Measurements from ENCODE around the gene ALG14.
"Not testable (repeated sequence)": the region's sequence is repeated elsewhere in the genome, so short reads cannot be mapped to it uniquely, and the experiment has no call there.

The ALG14 gene

DNA sequence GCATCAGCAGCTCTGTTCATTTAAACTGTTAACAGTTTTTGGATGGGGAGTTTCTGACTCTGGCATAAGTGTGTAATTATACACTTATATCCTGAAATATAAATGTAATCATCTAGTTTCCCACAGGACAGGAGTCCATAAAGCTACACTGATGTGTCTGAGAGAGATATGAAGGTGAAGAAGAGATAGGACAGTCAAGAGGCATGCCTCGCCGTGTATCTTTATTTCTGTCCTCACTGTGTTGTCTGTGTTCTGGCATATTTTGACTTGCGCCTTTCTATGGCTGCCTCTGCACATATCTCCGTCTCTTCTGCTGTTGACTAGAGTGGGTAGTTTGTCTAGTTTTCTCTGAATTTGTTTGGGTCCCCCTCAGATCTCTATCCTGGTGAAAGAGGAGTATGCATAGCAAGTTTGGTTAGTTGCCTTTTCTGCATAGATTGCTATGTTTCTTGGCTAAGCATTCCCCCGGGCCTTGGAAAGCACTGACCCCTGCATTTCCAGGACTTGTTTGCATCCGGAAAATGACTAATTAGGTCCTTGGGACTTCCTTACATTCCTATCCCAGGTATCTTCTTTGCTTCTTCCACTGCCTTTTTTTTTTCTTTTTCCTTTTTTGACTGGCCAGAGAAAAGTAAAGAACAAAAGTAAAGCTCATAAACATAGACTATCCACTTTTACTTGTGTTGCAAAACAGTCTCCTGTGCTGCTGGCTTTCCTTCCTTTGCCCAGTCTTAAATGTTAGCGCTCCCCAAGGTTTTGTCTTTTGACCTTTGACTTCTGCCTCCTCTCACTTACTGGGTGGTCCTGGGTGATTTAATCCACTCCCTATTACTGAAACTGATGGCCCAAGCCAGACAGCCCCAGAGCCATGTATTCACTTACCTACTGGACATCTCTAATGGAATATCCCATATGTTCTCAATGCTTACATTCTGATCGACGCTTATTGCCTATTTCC lies 118.2 kb downstream of the ALG14 start:
- no peaks in the 10 kb centered on the region for H3K36me3 Mint-ChIP-seq
- no peaks in the 10 kb centered on the region for H3K9me3 Mint-ChIP-seq
- H3K27ac Mint-ChIP-seq: no peak overlapping the region
- H3K4me1 Mint-ChIP-seq: no peaks in the 10 kb centered on the region
- H3K27me3 Mint-ChIP-seq: no peaks in the 10 kb centered on the region
- H3K4me3 Mint-ChIP-seq: no peak overlapping the region
- no peak for ATAC-seq

GRCh38 chr1:94953746-94954145 lies 119.0 kb downstream of the ALG14 start:
- no peak overlapping the region for H3K27ac Mint-ChIP-seq
- no peaks in the 10 kb centered on the region for H3K36me3 Mint-ChIP-seq
- no peak overlapping the region for H3K4me3 Mint-ChIP-seq
- H3K4me1 Mint-ChIP-seq: no peaks in the 10 kb centered on the region
- H3K9me3 Mint-ChIP-seq: no peaks in the 10 kb centered on the region
- H3K27me3 Mint-ChIP-seq: no peaks in the 10 kb centered on the region
- ATAC-seq: no peak

DNA sequence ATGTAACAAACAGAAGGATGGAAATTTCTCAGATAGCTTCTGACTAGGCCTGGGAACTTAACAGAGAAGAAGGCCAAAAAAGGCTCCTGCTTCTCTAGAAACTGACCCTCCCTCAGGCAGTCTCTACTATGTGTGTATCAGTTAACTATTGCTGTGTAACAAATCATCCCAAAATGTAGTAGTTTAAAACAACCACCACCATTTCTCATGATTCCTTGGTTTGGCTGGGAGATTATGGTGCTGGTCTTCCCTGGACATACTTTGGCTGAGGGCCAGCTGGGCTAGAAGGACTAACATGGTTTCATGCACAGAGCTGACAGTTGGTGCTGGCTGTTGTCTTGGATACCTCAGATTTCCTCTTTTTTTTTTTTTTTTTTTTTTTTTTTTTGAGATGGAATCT lies 119.6 kb downstream of the ALG14 start:
- Mint-ChIP-seq H3K4me3 (no peak overlapping the region), H3K27ac (no peak overlapping the region), H3K36me3 (no peaks in the 10 kb centered on the region), H3K4me1 (no peaks in the 10 kb centered on the region), H3K27me3 (no peaks in the 10 kb centered on the region), H3K9me3 (no peaks in the 10 kb centered on the region)
- no peak for ATAC-seq

DNA sequence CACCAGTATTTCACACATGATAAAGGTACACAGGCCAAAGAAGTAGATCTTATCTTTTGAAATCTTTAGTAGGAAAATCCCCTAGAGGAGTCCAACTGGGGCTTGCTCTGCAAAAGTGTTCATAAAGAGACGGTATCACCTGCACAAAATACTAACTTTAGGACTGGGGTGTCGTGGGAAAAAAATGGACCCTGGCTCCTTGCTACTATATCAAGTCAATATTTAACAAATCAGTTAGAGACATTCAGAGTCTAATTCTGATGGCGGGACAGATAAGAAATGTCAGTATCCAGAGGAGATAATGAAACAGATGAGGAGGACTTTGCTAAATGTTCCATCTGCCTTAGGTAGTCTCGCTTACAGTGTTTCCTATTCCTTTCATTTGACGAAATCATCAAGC lies 120.2 kb downstream of the ALG14 start:
- H3K4me1 Mint-ChIP-seq: no peaks in the 10 kb centered on the region
- H3K9me3 Mint-ChIP-seq: no peaks in the 10 kb centered on the region
- no peak overlapping the region for H3K27ac Mint-ChIP-seq

GRCh38 chr1:94951509-94952208 lies 121.1 kb downstream of the ALG14 start:
- no peaks in the 10 kb centered on the region for H3K9me3 Mint-ChIP-seq
- H3K27ac Mint-ChIP-seq: no peak overlapping the region
- ATAC-seq: no peak
- no peaks in the 10 kb centered on the region for H3K27me3 Mint-ChIP-seq
- H3K4me1 Mint-ChIP-seq: no peaks in the 10 kb centered on the region
- H3K36me3 Mint-ChIP-seq: no peaks in the 10 kb centered on the region
- no peak overlapping the region for H3K4me3 Mint-ChIP-seq

More for the DNA sequence above, 120.2 kb downstream of the ALG14 start:
- no peaks in the 10 kb centered on the region for H3K36me3 Mint-ChIP-seq
- H3K27me3 Mint-ChIP-seq: no peaks in the 10 kb centered on the region
- ATAC-seq: no peak
- H3K4me3 Mint-ChIP-seq: no peak overlapping the region

DNA sequence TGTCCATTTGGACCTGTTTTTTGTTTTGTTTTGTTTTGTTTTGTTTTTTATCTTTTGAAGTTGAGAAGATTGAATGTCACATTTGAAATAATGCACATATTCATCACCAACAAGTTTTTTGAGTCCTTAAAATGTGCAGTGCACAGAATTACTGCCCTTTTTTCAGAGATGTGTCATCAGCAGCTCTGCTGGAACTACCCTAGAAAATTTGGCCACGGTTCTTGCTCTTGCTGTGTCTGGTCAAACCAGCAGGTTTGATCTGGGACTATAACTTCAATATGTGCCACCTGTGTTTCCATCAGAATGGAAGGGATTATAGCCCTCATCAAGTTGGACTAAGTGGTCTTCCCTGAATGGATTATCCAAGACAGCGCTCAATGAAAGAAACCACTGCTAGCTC lies 121.7 kb downstream of the ALG14 start:
- H3K4me3 Mint-ChIP-seq: no peak overlapping the region
- H3K4me1 Mint-ChIP-seq: no peaks in the 10 kb centered on the region
- no peak for ATAC-seq

DNA sequence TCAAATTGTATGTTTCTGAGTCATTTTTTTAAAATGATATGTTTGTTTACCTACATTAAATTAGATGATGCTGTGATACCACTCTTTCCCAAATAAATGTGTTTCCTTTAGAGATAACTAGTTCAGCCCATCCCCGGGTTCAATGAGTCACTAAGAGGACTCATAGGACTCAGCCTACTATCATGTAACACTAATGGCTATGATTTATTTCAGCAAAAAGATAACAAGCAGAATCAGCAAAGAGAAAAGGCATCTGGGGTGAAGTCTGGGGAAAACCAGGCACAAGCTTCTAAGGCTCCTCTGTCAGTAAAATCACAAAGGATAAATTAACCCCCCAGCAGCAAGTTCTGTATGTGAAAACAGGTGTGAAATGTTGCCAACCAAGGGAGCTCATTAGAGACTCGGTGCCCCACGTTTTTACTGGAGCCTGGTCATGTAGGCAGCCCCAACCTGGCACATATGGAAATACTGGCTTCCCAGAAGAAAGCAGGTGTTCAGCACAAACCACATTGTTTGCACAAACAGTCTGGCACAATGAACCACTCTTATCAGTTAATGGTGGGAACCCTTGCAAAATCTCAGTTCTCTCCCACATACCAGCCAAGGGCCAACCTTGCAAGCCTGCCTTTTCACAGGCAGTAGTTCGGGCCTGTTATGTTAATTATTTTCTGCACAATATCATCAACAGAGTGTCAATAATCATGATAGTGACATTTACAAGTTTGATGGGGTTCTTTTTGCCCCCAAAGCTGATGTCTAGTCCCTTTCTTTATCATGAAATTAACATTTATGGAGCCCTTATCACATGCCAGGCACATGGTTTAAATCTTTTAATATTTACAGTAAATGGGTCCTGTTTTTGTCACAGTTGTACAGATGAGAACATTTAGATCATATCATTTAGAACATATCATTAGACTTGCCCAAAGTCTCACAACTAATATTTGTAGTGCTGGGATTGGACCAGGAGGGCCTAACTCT lies 122.8 kb downstream of the ALG14 start:
- Mint-ChIP-seq H3K4me3 (no peak overlapping the region), H3K4me1 (no peaks in the 10 kb centered on the region), H3K9me3 (no peaks in the 10 kb centered on the region), H3K27me3 (no peaks in the 10 kb centered on the region), H3K27ac (no peak overlapping the region), H3K36me3 (no peaks in the 10 kb centered on the region)
- ATAC-seq: no peak

More for the DNA sequence above, 121.7 kb downstream of the ALG14 start:
- no peaks in the 10 kb centered on the region for H3K27me3 Mint-ChIP-seq
- no peaks in the 10 kb centered on the region for H3K36me3 Mint-ChIP-seq
- no peaks in the 10 kb centered on the region for H3K9me3 Mint-ChIP-seq
- H3K27ac Mint-ChIP-seq: no peak overlapping the region

DNA sequence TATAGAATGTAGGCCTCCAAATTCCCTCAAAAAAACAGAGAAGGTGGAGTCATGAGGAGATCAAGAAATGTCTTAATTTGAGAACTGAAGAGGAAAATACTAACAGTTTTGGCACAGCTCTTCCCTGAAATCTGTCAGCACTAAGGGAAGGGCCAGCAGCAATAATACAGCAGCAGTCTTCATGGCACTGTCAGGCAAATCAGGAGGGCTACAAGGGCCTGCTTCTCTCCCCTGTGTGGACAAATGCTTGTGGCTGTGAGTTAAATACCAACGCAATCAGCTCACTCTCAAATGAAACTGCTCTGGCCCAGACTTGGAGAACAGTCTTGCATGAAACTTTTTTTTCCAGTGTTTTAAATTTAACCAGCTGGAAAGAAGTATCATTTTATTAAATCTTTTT lies 125.3 kb downstream of the ALG14 start:
- H3K4me1 Mint-ChIP-seq: no peaks in the 10 kb centered on the region
- ATAC-seq: no peak
- H3K36me3 Mint-ChIP-seq: no peaks in the 10 kb centered on the region
- no peak overlapping the region for H3K4me3 Mint-ChIP-seq
- H3K9me3 Mint-ChIP-seq: no peaks in the 10 kb centered on the region
- peaks cover 12% of the 10 kb centered on the region for H3K27me3 Mint-ChIP-seq
- H3K27ac Mint-ChIP-seq: no peak overlapping the region

GRCh38 chr1:94946886-94947285 lies 125.9 kb downstream of the ALG14 start:
- H3K4me3 Mint-ChIP-seq: no peak overlapping the region
- peaks cover 12% of the 10 kb centered on the region for H3K27me3 Mint-ChIP-seq
- no peak overlapping the region for H3K27ac Mint-ChIP-seq
- no peaks in the 10 kb centered on the region for H3K36me3 Mint-ChIP-seq
- ATAC-seq: no peak
- no peaks in the 10 kb centered on the region for H3K9me3 Mint-ChIP-seq
- no peaks in the 10 kb centered on the region for H3K4me1 Mint-ChIP-seq

DNA sequence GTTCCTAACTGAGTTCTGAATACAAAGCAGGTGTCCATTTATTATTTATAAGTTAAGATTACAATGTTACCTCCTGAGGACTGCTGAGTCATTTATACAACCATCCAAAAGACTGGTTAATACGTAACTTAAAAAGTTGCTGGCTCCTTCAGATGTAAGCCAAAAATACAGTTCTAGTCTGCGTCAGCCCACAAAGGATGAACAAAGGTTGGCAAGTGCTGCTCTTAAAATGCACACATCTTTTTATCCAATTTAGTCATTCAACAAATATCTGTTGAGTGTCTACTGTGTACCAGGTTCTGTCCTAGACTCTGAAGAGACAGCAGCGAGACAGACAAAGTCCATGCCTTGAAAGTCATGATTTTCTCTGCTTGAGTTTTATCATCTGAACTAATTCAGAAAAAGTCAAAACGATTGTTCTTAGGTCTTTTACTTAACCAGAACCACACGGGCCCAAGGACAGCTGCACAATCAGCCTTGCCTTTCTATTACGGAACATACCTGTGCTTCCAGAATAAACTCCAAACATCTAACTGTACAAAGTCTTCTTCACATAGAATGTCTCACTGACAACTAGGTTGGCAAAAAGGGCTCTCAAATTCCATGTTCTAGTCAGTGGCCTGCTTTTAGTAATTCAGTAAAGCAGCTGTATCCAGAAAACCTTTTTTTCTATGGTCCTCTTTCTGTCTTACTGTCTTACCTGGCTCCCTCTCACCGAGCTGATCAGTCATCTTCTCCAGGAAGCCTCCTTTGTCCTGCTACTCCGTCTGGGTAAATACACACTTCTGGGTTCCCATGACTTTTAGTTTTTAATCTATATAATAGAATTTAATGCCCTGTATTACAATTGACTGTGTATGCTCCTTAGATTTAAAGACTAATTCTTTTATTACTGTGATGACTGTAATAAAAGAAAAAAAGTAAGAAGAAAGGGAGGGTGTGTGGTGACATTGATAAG lies 130.3 kb downstream of the ALG14 start:
- ATAC-seq: no peak
- Mint-ChIP-seq H3K9me3 (no peaks in the 10 kb centered on the region), H3K4me1 (no peaks in the 10 kb centered on the region), H3K4me3 (no peak overlapping the region), H3K36me3 (no peaks in the 10 kb centered on the region), H3K27me3 (peaks cover 21% of the 10 kb centered on the region), H3K27ac (no peak overlapping the region)

- H3K9me3 Mint-ChIP-seq, H3K4me1 Mint-ChIP-seq, H3K36me3 Mint-ChIP-seq, H3K4me3 Mint-ChIP-seq, ATAC-seq, H3K27ac Mint-ChIP-seq: not testable (repeated sequence)
- peaks cover 21% of the 10 kb centered on the region for H3K27me3 Mint-ChIP-seq
Measured at GRCh38 chr1:94941480-94941879, 131.3 kb downstream of the ALG14 start.

DNA sequence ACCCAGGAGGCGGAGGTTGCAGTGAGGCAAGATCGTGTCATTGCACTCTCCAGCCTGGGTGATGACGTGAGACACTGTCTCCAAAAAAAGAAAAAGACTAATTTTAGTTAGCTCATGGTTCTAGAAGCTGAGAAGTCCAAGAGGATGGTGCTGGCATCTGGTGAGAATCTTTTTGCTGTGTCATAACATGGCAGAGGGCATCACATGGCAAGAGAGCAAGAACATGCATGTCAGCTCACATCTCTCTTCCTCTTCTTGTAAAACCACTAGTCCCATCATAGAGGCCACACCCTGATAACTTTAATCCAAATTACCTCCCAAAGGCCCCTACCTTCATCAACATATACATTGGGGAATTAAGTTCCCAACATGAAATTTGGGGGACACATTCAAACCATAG lies 132.0 kb downstream of the ALG14 start:
- no peak for ATAC-seq
- H3K4me3 Mint-ChIP-seq: no peak overlapping the region
- H3K9me3 Mint-ChIP-seq: no peaks in the 10 kb centered on the region
- no peaks in the 10 kb centered on the region for H3K4me1 Mint-ChIP-seq
- no peaks in the 10 kb centered on the region for H3K36me3 Mint-ChIP-seq
- peaks cover 21% of the 10 kb centered on the region for H3K27me3 Mint-ChIP-seq
- no peak overlapping the region for H3K27ac Mint-ChIP-seq

DNA sequence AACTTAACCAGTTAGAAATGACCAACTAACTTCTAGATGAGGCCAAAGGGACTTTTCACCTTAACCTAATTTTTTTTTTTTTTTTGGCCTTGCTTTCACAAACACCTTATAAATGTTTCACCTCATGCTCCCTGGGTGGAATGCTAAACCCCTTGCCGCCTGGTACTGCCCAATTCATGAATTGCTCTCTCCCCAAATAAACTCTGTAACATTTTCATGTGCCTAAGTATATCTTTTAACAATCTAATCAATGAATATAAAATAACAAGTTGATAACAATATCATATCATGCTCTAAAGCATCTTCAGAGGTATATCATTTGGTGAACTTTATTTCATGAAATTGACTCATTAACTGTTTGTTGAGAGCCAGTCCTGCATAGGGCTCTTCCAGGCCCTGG lies 134.9 kb downstream of the ALG14 start:
- Mint-ChIP-seq H3K4me3 (no peak overlapping the region), H3K27ac (no peak overlapping the region), H3K36me3 (no peaks in the 10 kb centered on the region), H3K9me3 (no peaks in the 10 kb centered on the region), H3K27me3 (peaks cover 9% of the 10 kb centered on the region), H3K4me1 (no peaks in the 10 kb centered on the region)
- ATAC-seq: no peak

All from stimulated activated memory B cell treated with anti-CD40 and anti-IgM and Interleukin-4, amounts not matched to agents 10 μg/mL and 1 μg/mL and 100 μg/mL, for 72 hours (primary cell).